HG03196 (cell line): ENCODE results near the gene DCTN3.

Experiments used
- ATAC-seq: cut with Tn5 transposase; IDR thresholded peaks from one replicate; pipeline ENCODE4 v1.9.1; 2021; ENCODE audit not compliant: unreplicated experiment

Gene DCTN3

DNA sequence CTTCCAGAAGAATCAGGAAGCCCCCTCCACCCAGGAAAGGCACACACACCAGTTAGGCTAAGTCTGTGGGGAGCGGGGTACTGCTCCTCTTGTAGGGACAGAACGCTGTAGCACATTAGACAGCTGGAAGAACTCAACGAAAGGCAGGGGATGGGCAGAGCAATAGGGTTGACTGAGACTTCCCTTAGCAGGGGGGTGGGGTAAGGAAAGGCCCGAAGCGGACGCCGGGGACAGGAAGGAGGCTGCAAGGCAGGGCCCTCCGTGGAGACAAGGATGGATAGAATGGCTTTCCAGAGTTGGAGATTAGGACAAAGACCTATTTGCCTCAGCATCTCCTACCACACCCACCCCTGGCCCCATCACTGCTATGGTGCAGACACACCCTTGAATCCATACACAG, 45.1 kb downstream of the DCTN3 start:
- no peak for ATAC-seq

DNA sequence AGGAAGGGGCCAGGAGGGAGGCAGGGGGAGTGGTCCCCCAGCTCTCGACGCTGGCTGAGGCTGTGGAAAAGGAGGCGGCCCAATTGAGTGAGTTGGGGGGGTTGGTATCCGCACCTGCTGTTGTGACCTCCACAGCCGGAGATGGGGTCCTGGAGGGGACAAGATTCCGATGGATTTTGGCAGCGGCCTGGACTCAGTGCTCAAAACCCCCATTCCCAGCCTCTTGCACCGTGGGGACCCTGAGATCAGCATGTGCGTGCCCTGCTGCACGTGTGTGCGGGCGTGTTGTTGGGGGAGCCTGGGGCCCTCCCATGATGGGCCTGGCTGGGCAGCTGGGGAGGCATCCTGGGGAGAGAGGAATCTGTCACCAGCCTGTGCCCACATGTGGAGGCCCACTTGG, 45.7 kb downstream of the DCTN3 start:
- ATAC-seq: no peak

DNA sequence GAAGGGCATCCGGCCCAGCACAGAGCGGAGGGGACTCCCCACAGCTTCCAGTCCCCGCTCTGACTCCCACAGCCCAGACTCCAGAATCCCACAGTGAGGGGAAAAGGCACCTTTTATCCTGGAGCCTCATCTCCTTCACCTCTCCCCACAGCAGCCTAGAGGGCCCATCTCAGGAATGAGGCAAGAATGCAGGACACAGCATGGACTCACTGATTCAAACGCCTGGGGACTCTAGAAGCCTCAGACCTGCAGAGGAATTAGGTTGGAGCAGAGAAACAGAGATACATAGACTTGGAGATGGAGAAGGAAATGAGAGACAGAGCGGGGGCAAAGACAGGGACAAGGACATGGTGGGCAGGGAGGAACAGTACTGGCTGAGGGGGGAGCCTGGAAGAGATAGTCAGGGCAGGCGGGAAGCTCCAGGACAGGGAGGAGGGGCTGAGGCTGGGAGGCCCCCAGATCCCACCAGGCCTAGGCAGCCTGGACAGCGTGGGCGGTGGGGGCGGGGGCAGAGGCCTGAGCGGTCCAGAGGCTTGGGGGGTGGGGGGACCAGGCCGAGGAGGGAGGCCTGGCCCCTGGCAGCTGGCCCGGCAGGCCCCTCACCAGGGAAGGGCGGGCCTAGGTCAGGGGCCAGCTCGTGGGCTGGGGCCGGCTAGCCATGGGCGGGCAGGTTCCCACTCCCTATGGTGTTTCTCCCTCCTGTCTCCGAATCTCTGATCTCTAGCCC, 46.5 kb downstream of the DCTN3 start:
- ATAC-seq: no peak

DNA sequence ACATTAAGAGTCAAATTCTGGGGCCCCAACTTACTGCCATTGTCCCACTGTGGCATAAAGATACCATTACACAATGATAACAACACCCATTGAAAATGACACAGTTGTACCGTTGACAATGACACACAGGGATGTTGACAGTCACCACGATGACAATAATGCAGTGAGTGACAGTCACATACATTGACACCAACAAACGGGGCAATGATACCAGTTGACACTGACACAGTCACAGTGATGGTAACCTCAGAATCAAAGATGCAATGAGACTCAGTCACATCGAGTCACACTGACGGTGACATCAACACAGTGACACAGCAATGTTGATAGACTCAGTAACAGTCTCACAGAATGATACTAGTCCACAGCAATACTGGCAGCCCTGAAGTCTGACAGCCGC, 47.7 kb downstream of the DCTN3 start:
- ATAC-seq: no peak

DNA sequence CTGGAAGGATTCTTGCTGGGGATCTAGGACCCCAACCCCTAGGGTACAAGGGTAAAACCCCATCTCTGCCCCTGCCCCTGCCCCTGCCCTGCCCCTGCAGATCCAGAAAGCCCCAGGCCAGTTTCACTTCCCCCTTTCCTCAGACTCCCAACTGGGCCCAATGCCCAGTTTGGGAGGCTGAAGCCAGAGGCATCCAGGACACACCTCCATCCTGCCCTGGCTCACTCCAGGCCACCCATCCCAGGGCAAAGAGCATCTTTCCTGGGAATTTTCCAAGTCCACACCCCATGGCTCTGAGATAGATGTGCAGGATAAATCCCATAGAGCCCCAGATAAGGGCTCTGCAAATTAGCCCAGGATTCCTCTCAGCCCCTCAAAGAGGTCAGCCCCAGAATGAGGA, 48.2 kb downstream of the DCTN3 start:
- ATAC-seq: no peak

DNA sequence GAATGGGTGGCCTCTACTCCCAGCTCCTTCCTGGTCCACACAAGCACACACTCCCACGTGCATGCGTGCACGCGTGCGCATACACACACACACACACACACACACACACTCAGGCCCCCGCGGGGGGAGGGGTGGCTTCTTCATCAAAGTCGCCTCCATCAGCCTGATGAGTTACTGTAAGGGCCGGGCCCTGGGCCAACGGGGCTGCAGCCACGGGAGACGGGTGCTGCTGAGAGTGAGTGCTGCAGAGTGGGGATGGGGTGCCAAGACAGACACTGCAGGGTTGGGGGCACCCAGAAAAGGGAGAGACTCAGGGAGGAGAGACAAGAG, 48.8 kb downstream of the DCTN3 start:
- no peak for ATAC-seq

DNA sequence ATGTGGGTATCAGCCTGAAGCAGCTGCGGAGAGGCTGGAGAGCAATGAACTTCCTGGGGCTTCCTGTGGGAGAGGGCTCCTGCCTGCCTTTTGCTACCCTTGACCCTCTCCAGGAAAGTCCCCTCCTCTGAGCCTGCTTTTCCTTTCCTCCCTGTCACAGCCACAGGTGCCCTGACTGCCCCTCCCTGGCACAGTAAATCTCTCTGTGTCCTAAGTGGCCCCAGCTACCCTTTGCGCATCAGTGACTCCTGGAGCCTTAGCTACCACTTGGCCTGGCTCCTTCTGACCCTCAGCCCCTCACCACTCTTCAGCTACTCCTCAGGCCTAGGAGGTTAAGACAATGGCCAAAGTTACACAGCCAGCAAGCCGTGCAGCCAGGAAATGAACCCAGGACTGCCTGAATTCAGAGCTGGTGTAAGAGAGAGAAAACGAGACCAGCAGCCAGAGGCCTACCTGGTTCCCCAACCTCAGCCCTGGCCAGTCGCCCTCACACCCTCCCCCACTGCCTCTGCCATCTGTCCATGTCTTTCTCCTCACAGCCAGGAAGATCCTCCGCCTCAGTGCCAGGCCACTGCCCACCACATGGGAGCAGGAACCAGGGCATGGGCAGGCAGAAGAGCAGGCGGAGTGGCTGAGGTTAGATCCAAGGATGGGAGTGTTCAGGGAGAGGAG, 49.4 kb downstream of the DCTN3 start:
- ATAC-seq: no peak

DNA sequence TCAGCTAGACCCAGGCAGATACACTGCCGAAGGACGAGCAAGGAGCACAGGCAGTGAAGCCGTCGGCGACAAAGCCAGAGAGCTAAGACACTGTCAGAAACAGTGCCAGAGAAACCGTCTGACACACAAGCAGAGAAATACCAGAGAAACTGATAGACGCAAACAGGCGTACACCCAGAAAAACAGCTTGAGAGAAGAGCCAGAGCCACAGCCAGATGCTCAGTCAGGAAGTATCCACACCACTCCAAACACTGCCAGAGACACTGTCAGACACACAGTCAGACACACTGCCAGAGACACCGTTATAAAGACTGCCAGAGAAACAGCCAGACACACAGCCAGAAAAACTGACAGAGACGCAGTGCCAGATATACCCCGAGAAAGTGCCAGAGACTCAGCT, 49.9 kb downstream of the DCTN3 start:
- ATAC-seq: no peak

DNA sequence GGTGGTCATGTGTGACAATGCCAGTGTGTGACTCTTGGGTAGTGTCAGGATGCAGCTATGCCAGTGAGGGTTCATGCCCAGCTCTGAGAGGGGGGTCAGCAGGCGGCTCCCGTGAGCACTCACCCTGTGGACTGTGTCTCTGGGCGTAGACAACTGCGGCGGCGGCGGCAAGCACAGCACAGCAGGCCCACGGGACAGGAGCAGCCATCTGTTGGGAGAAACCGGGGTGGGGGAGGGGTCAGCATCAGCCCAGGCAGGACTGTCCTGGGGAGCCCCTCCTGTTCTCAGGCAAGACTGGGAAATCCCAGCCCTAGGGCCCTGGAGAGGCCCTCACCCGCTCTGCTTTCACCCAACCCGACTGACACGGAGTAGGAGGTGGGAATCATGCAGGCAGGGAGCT, 51.5 kb downstream of the DCTN3 start:
- no peak for ATAC-seq

DNA sequence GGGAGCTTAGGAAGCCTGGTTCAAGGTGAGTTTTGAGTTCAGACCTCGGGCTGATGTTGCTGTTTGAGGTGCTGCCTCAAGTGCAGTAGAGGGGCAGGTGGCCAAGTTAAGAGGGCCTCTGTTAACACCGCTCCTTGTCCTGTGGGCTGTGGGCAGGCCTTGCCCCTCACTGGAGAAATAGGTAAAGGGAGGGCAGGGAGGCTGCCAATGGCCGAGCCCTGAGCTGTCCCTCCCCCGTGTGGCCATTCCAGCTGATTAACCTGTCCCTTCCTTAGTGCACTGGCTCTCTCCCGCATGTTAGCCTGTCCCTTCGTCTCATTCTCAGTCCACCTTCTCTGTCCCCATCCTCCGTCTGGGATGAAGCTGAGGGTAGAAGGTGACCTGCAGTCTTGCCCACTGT, 52.2 kb downstream of the DCTN3 start:
- no peak for ATAC-seq

DNA sequence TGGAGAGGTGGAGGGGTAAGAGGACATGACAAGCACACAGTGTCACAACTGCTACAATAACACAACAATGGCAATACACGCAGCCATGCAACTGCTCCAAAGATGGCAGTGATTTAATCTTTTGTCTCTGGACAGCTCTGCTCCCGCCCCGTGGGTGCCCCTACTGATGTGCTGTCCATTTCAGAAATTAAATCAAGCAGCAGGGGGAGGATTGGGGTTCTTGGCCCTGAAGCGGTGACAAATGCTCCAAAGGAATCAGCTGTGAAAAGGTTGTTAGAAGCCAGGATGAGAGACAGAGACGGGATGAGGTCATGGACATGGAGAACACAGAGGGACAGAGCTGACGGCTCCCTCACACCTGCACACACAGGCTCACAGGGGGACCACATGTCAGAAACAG, 53.3 kb downstream of the DCTN3 start:
- no peak for ATAC-seq

DNA sequence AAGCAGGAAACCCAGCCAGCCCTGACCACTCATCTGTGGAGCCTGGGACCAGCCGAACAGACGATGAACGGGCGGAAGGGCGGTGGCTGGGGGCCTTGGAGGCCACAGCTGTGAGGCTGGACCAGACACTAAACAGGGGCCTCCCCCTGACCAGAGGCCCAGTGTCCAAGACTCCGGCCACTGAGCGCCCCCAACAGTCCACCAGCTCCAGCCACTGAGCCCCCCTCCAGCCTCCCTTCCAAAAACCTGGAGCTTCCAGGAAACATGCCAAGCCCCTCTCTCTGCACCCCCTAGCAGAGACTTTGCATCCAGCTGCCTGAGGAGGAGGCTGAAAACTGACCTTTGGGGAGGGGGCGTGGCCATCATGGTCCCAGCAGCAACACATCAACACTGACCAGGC, 54.0 kb downstream of the DCTN3 start:
- no peak for ATAC-seq

DNA sequence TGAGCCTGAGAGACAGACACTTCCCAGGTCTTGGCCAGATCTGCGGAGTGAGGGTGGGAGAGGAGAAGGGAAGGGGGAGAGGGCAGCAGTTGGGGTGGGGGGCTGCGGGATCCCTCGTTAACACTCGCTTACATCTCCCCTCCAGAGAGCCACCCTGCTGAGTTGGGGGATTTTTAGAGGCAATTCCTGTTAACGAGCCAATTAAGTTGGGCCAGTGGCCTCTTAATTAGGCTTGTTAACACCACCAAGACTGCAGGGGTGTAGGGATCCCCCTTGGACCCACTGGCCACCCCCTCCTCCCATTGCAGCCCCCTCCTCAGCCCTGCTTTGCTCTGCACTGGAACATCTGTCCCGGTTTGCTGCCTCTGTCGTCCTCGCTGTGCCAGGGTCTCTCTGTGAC, 54.4 kb downstream of the DCTN3 start:
- ATAC-seq: no peak

DNA sequence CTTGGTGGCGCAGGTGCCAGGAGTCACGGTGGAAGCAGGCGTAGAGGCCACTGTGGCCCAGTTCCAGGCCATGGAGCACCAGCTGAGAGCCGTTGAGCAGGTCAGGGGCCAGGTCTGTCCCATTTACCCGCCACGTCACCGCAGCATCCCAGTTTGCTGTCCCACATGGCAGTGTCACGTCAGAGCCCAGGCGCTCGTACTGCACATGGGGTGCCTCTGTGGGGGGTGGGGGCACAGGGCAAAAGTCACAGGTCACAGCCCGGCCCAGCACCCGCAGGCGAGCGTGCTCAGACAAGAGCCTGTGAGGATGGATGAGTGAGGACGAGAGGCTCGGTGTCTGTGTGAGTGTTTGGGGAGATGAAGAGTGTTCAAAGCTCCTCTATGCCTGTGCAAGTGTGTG, 55.7 kb downstream of the DCTN3 start:
- ATAC-seq: no peak
